Thyroid gland (tissue), 4 donors: ENCODE data around the gene PRR14.

ENCODE experiments used
- CTCF ChIP-seq, 6 experiments: fragments of 200-600 bp in 3 of 6; fragments of 450-650 bp in 3 of 6; sonication (generic) in 3 of 6; IDR thresholded peaks; one replicate each; pipeline ENCODE4 v1.5.1; 2016 to 2019; ENCODE audit warnings: antibody characterized with exemption in 6 of 6, mild to moderate bottlenecking in 2 of 6, inconsistent platforms in 1 of 6, moderate library complexity in 1 of 6
- POLR2A ChIP-seq, 2 donors: fragments of 450-650 bp; IDR thresholded peaks; one replicate each; pipeline ENCODE4 v1.6.1; 2017; ENCODE audit warnings: antibody characterized with exemption in 2 of 2, mild to moderate bottlenecking in 2 of 2, moderate library complexity in 1 of 2

DNA sequence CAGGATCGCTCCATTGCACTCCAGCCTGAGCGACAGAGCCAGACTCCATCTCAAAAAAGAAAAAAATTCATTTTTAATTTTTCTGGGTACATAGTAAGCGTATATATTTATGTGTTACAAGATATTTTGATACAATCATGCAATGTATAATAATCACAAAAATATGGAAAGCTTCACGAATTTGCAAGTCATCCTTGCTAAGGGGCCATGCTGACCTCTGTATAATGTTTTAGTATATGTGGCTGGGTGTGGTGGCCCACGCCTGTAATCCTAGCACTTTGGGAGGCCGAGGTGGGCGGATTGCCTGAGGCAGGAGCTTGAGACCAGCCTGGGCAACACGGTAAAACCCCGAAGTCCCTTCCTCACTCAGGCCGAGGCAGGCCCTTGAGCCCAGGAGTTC, 24.4 kb downstream of the PRR14 start:
- no peak for TF ChIP-seq CTCF (IDR thresholded peaks at IDR 0.05)
- no peak for TF ChIP-seq POLR2A (IDR thresholded peaks at IDR 0.05)
